ENCODE measurements around the gene SMARCA4. TPM values are rescaled to one million over a fixed set of nuclear protein-coding genes. Genes with fewer than 3 reads are reported as not detected.
A peak's percentile ranks its signal among the peaks of the same experiment; 100 is the strongest.

The SMARCA4 gene
- total and polyA plus RNA-seq, 3 donors from 2014 or later, result 141 to 188 (median 180) TPM

DNA sequence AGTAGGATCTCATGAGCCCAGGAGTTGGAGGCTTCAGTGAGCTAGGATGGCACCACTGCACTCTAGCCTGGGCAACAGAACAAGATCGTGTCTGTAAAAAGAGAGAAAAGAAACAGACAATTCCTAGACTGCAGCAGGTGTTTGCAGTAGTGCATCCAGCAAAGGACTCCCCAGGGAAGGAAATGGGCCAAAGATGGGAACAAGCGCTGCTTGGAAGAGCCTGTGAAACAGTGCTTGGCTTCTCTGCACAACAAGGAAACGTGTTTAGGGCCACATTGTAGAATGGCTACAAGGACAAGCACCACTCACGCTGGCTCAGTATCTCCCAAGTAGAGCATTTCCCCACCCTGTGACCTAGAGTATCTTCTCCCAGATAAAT is 93.0 kb downstream of the SMARCA4 start:
- TF ChIP-seq, protein P1, sequence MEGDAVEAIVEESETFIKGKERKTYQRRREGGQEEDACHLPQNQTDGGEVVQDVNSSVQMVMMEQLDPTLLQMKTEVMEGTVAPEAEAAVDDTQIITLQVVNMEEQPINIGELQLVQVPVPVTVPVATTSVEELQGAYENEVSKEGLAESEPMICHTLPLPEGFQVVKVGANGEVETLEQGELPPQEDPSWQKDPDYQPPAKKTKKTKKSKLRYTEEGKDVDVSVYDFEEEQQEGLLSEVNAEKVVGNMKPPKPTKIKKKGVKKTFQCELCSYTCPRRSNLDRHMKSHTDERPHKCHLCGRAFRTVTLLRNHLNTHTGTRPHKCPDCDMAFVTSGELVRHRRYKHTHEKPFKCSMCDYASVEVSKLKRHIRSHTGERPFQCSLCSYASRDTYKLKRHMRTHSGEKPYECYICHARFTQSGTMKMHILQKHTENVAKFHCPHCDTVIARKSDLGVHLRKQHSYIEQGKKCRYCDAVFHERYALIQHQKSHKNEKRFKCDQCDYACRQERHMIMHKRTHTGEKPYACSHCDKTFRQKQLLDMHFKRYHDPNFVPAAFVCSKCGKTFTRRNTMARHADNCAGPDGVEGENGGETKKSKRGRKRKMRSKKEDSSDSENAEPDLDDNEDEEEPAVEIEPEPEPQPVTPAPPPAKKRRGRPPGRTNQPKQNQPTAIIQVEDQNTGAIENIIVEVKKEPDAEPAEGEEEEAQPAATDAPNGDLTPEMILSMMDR (IDR thresholded peaks at IDR 0.05), result no peak
- no peak for TF ChIP-seq POLR2A (IDR thresholded peaks at IDR 0.05)
- no peaks in the 10 kb centered on the region for H3K9me3 ChIP-seq
- 43 to 60% methylated on average over 4 of the region's 4 CpGs for WGBS, 2 donors
- intact Hi-C loops (cut with DNase I; ENCODE audit: low total_unique reads), result no loop called here
- H3K27ac ChIP-seq, result no peak overlapping the region
- no peak overlapping the region for H3K4me3 ChIP-seq
- peak; percentile 33 for DNase-seq
- no peaks in the 10 kb centered on the region for H3K27me3 ChIP-seq
- H3K4me1 ChIP-seq, result no peaks in the 10 kb centered on the region
- no peaks in the 10 kb centered on the region for H3K36me3 ChIP-seq (ENCODE audit: low read depth, missing control alignments)

DNA sequence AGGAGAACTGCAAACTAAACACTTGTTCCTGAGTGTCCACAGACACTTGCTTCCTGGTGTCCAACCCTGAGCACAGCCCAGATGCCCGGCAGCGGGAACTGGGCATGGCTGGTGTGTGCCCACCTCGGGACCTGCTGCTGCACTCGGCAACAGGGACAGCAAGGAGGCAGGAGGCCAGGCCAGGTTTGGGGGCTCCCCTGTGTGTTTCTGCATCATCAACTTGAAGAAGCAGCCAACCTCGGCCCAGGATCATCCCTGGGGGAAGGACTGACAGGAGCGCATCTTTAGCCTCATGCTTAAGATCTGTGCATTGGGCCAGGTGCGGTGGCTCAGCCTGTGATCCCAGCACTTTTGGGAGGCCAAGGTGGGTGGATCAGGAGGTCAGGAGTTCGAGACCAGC is 93.4 kb downstream of the SMARCA4 start:
- H3K4me1 ChIP-seq, result no peaks in the 10 kb centered on the region
- DNase-seq, result no peak
- intact Hi-C loops (cut with DNase I; ENCODE audit: low total_unique reads), result no loop called here
- no peaks in the 10 kb centered on the region for H3K36me3 ChIP-seq (ENCODE audit: low read depth, missing control alignments)
- 83 to 89% methylated on average over 6 to 8 of the region's 8 CpGs for WGBS, 2 donors
- H3K9me3 ChIP-seq, result no peaks in the 10 kb centered on the region
- no peak for TF ChIP-seq POLR2A (IDR thresholded peaks at IDR 0.05)
- TF ChIP-seq, protein P1 (IDR thresholded peaks at IDR 0.05), result no peak
- no peak overlapping the region for H3K4me3 ChIP-seq
- no peak overlapping the region for H3K27ac ChIP-seq
- no peaks in the 10 kb centered on the region for H3K27me3 ChIP-seq

DNA sequence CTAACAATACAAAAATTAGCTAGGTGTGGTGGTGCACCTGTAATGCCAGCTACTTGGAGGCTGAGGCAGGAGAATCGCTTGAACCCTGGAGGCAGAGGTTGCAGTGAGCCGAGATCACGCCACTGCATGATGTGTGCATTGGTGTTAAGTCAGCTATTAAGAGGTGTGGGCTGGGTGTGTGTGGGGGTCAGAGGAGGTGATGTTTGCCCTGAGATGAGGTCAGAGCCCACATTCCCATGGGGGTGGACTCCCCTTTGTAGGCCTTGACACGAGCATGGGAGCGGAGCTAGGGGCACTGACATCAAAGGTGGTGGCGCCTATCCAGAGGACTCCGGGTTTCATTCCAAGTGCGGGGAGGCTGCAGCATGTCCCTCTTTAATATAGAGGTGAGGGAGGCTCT is 93.8 kb downstream of the SMARCA4 start:
- DNase-seq, result no peak
- Histone ChIP-seq H3K4me3 (no peak overlapping the region), H3K4me1 (no peaks in the 10 kb centered on the region), H3K36me3 (ENCODE audit: low read depth, missing control alignments) (no peaks in the 10 kb centered on the region), H3K27me3 (no peaks in the 10 kb centered on the region), H3K27ac (no peak overlapping the region), H3K9me3 (no peaks in the 10 kb centered on the region)
- intact Hi-C loops (cut with DNase I; ENCODE audit: low total_unique reads), result no loop called here
- TF ChIP-seq, protein P1 (IDR thresholded peaks at IDR 0.05), result no peak
- TF ChIP-seq POLR2A (IDR thresholded peaks at IDR 0.05), result no peak
- 76 to 83% methylated on average over 8 of the region's 8 CpGs for WGBS, 2 donors

DNA sequence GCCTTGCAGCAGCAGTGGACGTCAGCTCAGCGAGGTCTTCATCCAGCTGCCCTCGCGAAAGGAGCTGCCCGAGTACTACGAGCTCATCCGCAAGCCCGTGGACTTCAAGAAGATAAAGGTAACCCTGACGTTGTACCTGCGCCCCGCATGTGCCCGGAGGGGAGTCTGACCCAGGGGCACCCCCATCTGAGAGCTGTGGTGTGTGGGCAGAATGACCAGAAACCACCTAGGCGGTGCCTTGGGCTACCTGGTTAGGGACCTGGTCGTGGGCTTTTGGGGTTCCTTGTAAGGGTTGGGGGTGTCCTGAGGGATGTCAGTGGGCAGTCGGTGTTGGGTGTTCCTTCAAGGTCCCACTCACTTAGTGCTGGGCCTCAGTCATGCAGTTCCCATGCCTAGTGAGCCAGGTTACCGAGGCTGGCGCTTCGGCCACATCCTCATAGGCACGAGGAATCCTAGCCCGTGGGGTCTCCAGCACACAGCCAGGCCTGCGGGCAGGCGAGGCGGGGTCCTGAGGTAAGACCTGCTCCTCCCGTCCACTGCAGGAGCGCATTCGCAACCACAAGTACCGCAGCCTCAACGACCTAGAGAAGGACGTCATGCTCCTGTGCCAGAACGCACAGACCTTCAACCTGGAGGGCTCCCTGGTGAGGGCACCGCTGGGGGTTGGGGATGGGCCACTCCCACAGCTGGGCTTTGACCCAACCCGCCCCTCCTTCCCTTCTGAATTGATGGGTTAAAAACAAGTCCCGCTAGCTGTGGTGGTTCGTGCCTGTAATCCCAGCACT is 97.6 kb downstream of the SMARCA4 start:
- no peak overlapping the region for H3K4me3 ChIP-seq
- no peak overlapping the region for H3K27ac ChIP-seq
- no peaks in the 10 kb centered on the region for H3K27me3 ChIP-seq
- intact Hi-C loops (cut with DNase I; ENCODE audit: low total_unique reads), result no loop called here
- TF ChIP-seq POLR2A (IDR thresholded peaks at IDR 0.05), result no peak
- TF ChIP-seq, protein P1 (IDR thresholded peaks at IDR 0.05), result no peak
- H3K4me1 ChIP-seq, result no peaks in the 10 kb centered on the region
- 94 to 96% methylated on average over 9 to 33 of the region's 34 CpGs for WGBS, 2 donors
- no peaks in the 10 kb centered on the region for H3K36me3 ChIP-seq (ENCODE audit: low read depth, missing control alignments)
- no peak for DNase-seq
- no peaks in the 10 kb centered on the region for H3K9me3 ChIP-seq

All from testis (tissue), 3 donors.